Stimulated activated naive CD4-positive, alpha-beta T cell treated with Interleukin-2 at 50 U/mL for 16 hours (primary cell): ENCODE measurements around the gene PHB1.
"Not testable (repeated sequence)": the region's sequence is repeated elsewhere in the genome, so short reads cannot be mapped to it uniquely, and the experiment has no call there.

ENCODE experiments used
- DNase-seq: peaks from one replicate; lab custom pipeline; 2025; lab: John Stamatoyannopoulos, UW

Gene PHB1

DNA sequence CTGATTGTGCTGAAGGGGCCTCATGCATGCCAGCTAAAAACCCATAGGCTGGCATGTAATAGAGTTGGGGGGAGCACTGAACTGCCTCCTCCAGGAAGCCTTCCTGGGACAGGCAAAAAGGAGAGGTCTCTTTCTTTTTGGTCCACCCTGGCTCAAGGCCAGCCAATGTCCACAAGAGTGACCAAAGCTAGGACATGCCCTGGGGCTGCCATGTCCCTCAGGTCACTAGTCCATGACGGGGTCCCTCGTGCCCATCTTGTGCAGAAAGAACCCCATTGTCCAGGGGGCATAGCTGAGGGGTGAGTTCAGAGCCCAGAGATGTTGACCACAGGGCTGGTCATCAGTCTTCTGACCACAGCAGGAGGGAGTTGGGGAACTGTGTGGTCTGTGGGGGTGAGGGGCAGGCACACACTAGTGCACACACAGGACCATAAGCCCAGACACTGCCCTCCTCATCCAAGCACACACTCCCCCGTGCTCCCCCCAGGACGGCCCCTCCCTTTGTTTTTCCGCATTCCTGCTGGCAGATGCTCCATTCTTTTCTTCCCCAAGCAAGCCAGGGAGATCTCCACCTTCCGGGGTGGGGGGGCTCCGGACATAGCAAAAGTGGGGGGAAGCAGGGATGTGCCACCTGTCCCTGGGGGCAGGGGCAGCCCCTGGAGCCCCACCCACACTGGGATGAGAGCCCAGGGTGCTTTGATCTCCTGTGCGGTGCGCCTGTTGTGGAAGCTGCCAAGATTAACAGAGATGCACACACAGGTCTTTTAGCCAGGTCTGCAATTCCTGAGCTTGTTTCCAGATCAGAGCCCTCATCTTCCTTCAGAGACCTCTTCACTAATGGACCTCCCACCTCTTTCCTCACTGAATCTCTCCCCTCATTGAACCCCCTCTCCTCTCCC, 25.2 kb upstream of the PHB1 start:
- DNase-seq: no peak

DNA sequence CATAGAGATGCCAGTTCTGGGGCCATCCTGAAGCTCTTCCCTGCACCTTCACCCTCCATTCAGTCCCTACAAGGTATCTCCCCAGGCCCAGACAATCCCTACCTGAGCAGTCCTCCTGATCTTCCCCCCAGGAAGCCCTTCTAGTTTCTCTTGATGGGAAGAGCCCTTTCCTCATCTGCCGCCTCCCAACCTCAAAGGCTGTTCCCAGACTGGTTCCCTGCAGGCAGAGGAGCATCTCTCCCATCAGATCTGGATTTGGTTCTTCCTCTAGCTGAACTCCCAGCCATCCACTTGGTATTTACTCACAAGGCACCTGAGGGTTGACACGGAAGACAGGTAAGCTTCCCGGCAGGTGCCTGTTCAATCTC, 24.6 kb upstream of the PHB1 start:
- DNase-seq: no peak

DNA sequence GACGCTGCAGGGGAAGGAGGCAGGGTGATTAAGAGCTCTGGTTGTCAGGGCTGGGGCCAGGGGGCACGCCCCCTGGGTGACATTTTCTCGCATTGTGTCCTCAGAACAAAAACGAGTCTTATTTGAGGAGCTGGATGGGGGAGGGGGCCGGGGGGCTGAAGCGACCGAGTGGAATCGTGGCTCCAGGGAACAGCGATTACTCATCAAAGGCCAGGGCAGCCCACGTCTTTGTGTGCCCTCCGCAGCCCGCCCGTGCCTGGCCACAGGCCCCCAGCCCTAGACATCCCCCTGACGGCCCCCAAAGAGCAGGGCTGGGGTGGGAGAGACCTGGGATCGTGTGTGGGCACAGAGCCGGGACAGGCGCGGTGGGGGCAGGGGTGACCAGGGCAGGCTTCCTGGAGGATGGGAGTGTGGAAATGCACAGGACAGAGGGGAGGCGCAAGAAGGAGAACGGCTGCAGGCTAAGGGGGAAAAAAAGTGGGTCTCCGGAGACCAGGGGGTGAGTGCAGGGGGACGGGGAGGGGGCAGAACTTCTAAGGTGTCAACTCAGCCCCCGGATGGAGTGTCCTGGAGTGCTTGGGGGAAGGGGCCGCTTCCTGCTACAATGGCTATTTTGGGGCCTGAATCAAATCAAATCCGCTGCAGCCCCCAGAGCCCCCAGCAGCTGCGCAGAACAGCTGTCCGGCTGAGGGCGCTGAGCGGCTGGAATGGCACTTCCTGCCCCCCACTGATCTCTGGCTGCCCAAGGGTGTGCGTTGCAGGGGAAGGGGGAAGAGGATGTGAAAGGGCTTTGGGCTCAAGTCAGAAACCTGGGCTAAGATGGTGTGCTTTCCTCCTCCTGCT, 24.0 kb upstream of the PHB1 start:
- DNase-seq: no peak

DNA sequence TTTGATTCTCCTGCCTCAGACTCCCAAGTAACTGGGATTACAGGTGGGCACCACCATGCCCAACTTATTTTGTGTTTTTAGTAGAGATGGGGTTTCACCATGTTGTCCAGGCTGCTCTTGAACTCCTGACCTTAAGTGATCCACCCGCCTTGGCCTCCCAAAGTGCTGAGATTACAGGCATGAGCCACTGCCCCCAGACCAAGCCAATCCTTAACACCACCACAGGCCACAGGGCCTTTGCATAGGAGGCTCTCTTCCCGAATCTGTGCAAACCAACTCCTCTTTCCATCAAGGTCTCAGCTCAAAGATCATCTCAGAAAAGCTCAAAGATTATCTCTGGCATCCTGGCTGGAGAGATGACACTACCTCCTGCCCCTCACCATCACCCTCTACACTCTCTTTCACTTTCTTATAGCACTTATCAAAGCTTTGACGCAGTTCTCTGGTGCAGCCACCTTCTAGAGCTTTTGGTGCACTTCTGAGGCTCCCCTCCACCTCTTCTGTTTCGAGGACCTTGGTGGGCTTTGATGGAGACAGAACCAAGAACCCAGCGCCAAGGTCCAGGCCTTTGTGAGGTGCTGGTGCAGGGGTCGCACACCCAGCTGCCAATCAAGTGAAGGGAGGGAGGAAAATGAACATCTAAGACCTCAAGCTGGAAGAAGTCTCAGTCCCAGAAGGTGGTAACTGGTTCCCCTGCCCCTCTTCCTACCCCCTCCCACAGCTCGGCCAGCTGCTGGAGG, 23.2 kb upstream of the PHB1 start:
- DNase-seq: no peak

DNA sequence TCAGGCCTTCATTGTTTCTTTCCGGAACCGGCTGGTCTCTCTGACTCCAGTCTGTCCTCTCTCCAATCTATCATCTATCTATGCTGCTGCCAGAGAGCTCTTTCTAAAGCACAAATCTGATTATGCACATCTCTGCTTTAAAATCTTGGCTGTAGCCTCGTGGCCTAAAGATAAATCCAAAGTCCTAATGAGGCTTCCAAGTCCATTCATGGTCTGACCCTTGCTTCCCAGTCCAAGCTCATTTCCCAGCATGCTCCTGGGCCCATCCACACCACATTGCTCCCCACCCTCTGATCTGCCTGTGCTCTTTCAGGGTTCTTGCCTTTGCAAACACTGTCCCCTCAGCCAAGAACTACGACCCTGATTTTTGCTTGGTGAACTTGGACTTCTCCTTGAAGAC, 21.5 kb upstream of the PHB1 start:
- DNase-seq: no peak

DNA sequence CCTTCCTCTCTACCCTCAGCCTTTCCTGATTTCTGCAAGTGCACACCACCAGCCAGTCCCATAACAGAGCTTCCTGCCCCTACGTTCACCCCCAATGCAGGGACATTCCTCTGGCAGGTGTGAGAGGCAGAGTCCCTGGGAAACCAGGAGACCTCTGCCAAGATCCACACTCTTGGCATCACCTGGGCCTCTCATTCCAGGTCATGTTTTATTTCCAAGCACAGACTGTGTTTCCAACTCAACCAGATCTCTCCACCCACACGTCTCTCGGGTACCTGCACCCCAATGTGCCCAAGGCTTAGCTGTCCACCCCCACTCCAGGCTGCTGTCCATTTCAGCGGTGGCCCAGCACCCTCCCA, 21.0 kb upstream of the PHB1 start:
- DNase-seq: no peak

DNA sequence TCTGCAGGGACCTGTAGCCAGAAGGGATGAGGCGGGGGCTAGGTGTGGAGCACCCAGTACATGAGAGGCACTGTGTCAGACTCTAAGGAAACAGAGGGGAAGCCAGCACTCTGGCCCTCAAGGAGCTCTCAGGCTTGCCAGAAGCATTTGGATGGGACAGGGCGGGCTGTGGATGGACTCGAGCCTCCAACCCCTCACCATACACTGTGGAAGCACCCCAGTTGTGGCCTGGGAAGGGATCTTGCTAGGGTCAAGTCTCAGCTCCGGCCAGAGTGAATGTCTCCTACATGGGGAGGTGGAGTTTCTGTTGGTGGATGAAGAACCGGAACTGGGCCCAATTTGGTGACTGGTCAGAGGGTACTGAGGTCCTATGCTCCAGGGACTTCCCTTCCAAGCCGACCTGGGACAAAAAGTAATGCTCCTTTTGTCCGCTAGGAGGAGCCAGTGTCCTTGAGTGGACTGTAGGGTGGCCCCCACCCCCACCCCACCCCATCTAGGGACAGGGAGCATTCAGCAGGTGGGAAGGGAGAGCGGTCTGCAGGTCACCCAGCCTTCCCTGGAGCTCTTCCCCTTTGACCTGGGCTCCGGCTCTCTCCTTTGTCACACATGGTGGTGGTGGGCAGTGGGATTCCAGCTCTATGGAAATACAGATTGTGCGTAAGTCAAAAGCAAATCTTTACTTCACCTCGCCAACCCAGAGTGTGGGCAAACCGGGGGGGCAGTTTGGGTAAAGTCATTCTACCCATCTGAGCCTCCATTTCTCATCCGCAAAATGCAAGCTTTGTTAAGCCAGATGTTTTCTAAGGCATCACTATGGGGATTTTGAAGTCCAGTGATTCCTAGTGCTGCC, 20.4 kb upstream of the PHB1 start:
- DNase-seq: peak; percentile 4

DNA sequence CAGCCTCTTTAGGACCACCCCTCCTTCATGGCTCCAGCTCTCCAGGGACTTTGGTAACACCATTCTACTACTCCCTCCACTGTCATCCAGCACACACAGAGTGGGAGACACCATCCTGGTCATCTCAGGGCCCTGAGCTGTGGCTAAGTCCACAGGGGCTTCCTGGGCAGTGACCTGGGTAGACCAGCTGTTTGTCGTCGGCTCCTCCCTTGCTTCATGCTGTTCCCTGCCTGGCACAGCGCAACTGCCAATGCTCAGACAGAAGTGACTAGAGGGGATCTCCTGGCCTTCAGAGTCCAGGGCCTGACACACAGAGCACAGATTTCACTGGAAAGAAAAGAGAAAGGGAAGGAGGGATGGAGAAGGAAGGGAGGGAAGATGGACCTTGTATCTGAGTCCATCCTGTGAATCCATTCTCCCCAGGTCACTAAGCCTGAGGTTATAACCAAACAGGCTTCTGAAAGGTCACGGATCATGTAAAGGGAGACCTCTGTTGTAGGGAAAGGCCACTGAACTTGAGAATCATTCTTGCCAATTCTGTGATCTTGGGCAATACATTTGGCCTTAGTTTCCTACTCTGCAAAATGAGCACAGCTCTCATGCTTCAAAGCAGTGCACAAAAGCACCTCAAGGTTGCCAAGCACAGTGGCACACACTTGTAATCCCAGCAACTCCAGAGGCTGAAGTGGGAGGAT, 18.5 kb upstream of the PHB1 start:
- DNase-seq: no peak

DNA sequence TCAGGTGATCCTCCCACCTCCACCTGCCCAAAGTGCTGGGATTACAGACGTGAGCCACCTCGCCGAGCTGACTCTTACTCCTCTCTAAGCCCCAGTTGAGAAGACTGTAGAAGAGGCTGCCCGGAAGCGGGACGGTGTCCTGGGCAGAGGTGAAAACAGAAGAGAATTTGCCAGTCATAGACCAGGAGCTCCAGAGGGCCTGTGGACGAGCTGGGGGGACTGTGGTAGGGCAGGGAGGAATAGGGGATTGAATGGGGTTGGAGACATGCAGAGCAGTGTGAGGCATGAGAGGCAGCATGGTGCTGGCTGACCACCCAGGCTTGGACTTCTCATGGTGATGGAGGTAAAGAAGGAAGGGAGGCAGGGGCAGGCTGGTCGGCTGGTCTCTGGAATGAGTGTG, 17.1 kb upstream of the PHB1 start:
- DNase-seq: no peak

DNA sequence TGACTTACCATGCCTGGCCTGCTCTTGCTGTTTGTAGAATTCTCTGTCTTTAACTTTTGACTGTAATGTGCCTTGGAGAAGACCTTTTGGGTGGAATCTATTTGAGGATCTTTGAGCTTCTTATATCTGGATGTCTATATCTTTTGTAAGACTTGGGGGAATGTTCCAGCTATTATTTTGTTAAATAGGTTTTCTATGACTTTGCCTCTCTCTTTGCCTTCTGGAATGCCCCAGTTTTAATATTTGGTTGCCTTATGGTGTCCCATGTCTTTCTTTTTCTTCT, 10.3 kb upstream of the PHB1 start:
- no peak for DNase-seq

DNA sequence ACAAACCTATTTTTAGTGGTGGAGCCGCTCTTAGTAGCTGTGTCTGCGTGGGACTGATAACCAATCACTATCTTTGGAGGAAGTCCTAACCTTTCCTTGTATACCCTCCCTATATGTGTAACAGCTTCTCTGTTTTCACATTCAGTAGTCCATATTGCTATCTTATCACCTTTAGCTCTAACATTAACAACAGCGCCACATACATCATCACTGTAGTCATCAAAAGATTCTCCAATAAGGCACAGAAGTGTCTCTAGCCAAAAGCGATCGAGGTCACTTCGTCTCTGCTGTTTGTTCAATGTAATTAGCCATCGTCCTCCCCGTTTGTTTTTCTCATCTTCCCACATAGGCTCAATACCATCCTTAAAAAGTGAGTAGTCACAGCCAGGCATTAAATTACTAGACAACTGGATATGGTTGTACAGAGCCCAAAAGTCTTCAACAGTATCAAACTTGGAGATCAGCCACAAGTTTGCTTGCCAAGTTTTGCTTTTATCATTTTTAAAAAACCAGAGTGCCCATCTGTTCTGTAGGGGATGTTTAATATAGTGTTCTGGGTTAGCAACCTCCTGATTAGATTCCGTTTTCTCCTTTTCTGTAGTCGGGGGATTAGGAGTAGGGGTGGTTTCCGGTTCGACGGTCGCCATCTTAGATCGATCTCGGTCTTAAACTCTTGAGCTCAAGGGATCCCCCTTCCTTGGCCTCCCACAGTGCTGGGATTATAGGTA, 9.8 kb upstream of the PHB1 start:
- DNase-seq: not testable (repeated sequence)

DNA sequence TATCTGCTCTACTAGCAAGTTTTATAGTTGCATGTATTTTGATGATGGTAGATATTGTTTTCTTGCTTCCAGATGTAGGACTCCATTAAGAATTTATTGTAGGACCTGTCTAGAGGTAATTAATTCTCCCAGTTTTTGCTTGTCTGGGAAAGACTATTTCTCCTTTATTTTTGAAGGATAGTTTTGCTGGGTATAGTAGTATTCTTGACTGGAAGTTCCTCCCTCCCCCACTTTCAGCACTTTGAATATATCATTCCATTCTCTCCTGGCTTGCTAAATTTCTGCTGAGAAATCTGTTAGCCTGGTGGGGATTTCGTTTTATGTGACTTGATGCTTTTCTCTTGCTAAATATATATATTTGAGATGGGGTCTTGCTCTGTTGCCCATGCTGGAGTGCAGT, 8.0 kb upstream of the PHB1 start:
- no peak for DNase-seq

DNA sequence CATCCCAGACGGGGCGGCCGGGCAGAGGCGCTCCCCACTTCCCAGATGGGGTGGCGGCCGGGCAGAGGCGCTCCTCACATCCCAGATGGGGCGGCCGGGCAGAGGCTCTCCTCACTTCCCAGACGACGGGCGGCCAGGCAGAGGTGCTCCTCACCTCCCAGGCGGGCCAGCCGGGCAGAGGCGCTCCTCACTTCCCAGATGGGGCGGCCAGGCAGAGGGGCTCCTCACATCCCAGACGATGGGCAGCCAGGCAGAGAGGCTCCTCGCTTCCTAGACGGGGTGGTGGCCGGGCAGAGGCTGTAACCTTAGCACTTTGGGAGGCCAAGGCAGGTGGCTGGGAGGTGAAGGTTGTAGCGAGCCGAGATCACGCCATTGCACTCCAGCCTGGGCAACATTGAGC, 5.1 kb upstream of the PHB1 start:
- not testable (repeated sequence) for DNase-seq

DNA sequence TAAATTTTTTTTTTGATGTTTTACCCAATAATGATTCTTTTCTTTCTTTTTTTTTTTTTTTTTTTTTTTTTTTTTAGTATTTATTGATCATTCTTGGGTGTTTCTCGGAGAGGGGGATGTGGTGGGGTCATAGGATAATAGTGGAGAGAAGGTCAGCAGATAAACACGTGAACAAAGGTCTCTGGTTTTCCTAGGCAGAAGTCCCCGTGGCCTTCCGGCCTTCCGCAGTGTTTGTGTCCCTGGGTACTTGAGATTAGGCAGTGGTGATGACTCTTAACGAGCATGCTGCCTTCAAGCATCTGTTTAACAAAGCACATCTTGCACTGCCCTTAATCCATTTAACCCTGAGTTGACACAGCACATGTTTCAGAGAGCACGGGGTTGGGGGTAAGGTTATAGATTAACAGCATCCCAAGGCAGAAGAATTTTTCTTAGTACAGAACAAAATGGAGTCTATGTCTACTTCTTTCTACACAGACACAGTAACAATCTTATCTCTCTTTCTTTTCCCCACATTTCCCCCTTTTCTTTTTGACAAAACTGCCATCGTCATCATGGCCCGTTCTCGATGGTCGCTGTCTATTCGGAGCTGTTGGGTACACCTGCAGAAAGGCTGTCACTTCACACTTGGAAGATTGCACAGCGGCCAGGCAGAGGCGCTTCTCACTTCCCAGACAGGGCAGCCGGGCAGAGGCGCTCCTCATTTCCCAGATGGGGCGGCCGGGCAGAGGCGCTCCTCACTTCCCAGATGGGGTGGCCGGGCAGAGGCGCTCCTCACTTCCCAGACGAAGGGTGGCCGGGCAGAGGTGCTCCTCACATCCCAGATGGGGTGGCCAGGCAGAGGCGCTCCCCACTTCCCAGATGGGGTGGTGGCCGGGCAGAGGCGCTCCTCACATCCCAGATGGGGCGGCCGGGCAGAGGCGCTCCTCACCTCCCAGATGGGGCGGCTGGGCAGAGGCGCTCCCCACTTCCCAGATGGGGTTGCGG, 4.4 kb upstream of the PHB1 start:
- not testable (repeated sequence) for DNase-seq

DNA sequence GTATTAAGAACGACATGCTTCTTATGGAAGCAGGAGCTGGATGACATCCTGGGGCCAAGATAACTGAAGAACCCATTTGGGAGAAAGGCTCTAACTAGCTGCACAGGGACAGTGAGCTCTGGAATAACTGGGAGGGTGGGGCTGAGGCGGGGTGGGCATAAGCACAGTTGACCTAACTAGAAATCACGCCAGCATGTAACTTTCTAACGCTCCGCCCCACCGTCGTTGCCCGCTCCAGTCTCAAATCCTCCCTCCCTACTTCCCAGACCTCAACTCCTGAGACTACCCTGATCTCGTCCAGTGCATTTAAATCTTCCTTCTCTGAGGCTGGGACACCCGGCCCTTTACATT, 436 bp downstream of the PHB1 start:
- no peak for DNase-seq

DNA sequence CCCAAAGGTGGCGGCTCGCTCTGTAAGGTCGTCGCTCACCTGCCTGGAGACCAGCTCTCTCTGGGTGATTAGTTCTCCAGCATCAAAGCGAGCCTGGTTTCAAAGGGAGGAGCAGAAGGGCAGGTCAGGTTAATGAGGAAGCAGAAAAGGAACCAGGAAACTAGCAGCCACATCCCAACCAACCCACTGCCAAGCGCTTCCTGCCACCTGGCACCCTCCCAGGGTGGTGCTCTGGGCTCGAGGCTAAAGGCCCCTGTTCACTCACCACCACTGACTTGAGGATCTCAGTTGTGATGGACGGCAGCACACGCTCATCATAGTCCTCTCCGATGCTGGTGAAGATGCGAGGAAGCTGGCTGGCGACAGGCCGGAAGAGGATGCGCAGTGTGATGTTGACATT, 5.6 kb downstream of the PHB1 start:
- no peak for DNase-seq

DNA sequence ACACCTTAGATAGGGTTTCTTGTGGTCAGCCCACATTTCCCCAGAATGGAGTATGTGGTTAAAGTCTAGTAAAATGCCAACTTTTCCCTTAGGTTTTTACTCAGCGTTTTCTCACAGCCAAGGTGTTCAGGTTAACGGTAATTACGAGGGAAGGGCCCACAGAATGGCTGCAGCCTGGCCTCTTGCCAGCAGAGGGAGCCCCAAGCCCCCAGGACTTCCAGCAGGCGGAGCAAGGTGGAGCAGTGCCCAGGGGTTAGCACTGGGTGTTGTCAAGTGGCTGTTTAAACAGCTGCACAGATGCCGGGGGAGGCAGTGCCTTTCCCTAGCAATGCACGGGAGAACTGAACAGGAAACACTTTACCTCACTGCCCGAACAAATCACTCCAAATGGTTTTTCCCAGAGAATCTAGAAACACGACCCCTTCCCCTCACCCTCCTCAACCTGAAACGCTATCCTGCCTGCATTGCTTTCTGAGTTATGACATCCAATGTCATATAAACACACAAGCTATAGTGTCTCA, 6.6 kb downstream of the PHB1 start:
- peak; percentile 74 for DNase-seq

DNA sequence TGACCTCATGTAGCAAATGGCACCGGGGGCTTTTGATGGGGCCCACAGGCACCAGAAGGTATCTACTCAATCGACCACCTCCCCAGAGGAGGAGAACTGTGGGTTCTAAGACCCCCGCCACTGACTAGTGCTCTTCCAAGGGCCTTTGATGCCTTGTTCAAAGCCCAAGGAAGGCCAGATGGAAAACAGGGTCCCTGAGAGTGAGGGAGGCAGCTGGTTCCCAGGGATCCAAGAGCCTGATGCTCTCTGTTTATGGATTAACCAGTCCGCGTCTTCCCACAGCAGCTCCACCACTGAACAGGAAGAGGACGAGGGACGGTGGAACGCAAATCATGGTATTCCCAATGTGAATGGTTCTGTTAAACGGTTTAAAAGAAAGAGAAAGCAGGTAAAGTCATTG, 7.6 kb downstream of the PHB1 start:
- DNase-seq: no peak

DNA sequence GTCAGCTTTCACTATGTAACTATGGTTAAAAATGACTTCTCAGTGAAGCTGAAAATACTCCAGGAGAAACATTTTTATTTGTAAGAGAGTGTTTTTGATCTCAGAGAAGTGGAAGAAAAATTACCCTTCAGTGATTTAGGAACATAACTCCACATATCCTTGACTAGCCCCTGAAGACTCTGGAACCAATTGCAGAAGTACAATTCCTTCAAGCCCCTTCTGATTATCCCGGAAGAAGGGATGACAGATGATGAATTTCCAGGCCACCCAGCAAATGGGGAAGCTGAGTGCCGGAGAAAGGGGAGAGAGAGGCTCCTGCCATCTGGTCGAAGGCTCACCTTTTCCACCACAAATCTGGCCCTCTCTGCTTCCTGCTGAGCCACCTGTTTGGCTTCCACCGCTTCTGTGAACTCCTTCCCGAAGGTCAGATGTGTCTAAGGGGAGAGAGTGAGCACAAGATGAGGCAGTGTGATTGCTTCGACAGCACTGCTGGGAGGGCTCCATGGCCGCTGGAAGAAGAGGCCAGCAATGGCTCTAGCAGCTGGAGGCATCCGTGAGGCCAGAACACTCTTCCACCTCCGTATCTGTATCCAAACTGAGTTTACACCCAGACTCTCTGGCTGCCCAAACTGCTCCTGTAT, 8.1 kb downstream of the PHB1 start:
- no peak for DNase-seq
